22Rv1 (cell line): ENCODE measurements around the gene CCL16.

Experiments
- CTCF ChIP-seq: fragments of 450-650 bp; IDR thresholded peaks from 2 replicates; pipeline ENCODE4 v1.5.1; 2017; ENCODE audit warnings: mild to moderate bottlenecking
- ZFX ChIP-seq: fragments of 450-650 bp; IDR thresholded peaks from 2 replicates; pipeline ENCODE4 v1.6.1; 2017; ENCODE audit warnings: antibody characterized with exemption, borderline replicate concordance

DNA sequence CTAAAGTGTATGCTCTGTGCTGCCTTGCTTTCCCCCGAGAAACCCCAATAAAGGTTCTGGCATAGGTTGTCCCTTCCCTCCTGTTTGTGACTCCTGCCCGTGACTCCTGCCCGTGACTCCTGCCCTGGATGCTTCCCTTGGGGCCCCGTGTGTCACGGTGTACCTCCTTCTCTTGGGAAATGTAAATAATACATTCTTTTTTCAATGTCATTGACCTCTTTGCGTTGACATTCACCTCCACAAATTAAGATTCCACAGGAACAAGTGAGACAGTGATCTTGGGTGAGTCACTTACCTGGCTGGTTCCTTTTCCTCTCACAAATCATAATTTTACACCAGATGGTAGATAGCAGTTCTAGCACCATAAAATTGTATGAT is 19.4 kb upstream of the CCL16 start:
- TF ChIP-seq CTCF (no peak), ZFX (no peak)
